NCI-H510A (cell line): Measurements from ENCODE around the gene PSMG2.
A peak's percentile ranks its signal among the peaks of the same experiment; 100 is the strongest.

Experiments
- DNase-seq: peaks from one replicate; lab custom pipeline; 2025; lab: John Stamatoyannopoulos, UW

The PSMG2 gene, protein sequence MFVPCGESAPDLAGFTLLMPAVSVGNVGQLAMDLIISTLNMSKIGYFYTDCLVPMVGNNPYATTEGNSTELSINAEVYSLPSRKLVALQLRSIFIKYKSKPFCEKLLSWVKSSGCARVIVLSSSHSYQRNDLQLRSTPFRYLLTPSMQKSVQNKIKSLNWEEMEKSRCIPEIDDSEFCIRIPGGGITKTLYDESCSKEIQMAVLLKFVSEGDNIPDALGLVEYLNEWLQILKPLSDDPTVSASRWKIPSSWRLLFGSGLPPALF

DNA sequence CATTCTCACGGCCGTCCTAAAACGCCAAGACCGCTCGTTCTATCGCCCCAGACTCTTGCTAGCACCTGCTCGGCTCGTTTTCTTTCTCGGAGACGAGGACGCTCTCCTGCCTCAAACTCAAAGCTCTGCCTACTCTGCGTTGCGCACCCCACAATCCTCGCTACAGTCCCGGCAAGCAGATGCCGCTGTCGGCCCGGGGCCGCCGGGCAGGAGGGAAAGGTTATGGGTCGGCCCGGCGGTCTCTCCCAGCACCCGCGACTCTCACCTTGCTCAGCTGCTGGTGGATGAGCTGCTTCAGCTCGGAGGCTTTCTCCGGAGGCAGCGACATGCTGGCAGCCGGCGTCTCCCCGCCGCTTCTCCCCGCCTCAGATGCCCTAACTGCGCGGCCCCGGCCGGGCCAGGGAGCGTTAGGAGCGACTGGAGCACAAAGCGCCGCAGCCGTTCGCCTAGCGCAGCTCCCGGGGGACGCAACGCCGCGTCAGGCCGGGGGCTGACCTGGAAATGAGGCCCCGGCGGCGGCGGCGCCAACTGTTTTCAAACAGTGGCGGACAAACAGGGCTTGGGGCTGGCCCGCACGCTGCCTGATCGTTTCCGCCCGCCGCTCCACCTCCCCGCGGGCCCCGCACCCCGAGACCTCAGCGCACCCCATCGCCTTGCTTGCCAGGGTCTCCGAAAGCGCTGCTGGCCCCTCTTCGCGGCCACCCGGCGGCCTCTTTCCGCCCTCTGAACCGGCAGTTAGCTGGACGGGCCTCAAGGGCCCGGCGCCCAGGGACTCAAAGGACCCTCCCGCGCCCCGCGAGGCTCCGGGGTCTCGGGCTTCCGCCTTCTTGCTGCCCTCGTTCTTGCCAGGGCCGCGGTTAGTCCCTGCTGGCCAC lies at the start of gene PSMG2, which contains the start of gene CEP76:
TSS of gene PSMG2 (plus strand) at position 822 of the 875 bp plus-strand sequence. CDS start 66 bp downstream, outside the sequence.
TSS of gene CEP76 (minus strand) at position 503 of the 875 bp plus-strand sequence. CDS start at position 328, 175 bp downstream.
- DNase-seq, result peak; percentile 66

DNA sequence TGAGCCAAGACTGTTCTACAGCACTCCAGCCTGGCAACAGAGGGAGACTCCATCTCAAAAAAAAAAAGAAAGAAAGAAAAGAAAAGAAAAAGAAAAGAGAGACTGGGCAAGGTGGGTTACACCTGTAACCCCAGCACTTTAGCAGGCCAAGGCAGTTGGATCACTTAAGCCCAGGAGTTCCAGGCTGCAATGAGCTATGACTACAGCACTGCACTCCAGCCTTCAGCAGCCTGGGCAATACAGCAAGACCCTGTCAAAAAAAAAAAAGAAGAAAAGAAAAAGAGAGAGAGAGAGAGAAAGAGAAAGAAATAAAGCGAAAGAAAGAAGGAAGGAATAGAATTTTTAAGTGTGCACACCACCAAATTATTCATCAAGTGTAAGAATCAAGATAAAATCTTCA lies 47.9 kb upstream of the PSMG2 start:
- DNase-seq, result no peak

DNA sequence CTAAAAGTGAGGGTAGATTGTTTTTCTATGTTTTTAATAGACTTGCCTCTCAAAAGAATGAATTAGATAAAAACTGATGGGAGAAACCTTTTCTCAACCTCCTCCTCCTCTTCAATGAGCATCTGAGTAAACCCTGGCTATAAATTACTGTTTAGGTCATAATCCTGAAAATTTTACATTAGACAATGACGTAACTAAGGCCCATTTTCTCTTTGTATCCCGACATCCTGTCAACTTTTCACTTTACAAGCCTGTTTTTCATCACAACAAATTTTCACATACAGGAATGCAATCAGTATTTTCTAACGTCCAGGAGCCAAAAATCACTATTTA lies 46.3 kb upstream of the PSMG2 start:
- no peak for DNase-seq

DNA sequence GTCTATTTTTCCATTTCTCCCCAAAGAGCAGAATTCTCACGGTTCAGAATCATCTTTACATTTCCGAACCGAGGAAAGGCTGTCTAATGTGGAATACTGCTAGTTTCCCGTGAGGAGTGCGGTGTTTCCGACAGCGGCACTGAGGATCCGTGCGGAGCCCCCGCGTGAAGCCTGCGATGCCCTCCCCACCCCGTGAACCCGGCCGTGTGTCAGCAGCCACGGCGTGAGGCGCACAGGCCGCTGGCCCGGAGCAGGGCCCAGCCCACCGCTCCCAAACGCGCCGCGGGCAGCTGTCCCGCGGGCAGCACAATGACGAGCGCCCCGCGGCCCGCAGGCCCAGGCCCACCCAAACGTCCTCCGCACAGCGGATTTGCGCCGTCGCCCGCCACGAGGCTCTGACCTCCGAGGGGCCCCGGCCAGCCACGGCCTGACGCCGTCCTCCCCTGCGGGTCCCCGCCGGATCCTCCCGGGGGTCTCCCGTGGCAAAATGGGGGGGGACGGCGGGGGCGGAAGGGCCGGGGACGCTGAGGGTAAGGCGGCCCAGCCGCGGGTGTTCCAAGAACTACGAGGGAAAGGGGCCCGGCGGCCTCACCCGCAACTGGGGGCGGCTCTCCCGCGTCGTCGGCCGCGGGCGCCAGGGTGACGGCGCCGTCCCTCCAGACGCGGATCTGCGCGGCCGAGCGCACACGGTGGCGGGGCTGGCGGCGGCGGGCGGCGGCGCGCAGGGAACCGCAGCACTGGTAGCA lies 45.7 kb upstream of the PSMG2 start:
- no peak for DNase-seq

DNA sequence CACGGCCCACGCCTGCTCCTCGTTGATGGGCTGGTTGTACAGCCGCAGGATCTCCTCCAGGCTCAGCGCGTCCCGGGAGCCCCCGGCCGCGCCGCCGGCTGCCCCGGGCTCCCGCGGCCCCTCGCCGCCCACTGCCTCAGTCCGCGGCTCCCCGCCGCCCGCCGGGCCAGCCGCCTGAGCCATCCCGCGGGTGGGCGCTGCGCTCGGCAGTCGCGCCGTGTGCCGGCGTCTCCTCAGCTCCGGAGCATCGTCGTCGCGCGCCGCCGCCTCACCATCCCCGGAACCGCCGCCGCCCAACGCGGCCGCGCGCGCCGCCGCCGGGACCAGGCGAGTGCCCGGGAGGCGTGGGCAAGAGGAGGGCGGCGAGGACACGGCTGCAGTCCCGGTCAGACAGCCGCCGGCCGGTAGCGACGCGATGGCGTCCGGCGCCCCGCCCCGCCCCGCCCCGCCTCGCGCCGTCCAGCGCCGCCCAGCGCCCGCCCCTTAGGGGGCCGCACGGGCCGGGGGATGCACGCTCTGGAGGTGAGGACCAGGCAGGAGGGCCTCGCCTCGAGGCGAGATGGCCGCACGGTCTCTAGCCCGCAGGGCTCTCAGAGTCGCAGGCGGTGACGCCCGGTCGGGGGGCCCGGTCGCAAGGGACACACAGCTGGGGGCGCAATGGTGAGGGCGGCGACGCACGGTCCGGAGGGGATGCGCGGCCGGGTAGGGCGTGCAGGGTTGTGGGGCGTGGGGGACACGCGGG lies 45.0 kb upstream of the PSMG2 start, which contains the start of gene SPIRE1:
TSS of gene SPIRE1 (minus strand) at position 424 of the 742 bp plus-strand sequence. CDS start at position 183, 241 bp downstream.
- peak; percentile 39 for DNase-seq

DNA sequence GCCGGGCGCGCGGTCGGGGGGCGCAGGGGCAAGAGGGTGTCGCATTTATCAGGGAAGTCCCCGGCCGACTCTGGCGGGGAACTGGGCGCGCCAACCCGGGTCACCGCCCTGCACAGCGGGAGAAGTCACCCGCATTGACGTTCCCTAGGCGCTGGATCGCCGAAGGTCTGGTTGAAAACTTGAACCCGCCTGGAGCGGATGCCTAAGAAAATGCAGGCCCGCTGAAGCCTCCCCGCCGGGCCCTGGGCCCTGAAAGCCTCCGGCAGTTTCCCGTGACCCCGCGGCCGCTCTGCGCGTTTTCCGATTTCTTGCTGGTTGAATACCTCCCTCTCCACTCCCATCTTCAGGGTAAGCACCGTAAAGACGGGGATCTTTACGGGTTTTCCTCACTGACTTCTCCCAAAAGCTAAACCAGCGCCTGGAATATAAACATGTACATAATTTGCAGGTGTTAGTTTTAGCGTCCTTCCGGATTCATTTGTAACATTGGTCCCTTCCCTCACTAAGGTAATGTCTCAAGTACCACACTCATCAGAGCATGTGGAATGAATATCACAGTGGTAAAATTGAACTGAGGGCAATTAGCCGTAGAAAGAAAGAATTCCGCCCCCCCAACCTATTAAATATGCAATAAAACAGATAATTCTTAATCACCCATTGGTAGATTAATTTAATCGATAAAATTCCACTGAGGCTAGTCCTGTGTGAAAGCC lies 44.3 kb upstream of the PSMG2 start:
- peak; percentile 22 for DNase-seq

DNA sequence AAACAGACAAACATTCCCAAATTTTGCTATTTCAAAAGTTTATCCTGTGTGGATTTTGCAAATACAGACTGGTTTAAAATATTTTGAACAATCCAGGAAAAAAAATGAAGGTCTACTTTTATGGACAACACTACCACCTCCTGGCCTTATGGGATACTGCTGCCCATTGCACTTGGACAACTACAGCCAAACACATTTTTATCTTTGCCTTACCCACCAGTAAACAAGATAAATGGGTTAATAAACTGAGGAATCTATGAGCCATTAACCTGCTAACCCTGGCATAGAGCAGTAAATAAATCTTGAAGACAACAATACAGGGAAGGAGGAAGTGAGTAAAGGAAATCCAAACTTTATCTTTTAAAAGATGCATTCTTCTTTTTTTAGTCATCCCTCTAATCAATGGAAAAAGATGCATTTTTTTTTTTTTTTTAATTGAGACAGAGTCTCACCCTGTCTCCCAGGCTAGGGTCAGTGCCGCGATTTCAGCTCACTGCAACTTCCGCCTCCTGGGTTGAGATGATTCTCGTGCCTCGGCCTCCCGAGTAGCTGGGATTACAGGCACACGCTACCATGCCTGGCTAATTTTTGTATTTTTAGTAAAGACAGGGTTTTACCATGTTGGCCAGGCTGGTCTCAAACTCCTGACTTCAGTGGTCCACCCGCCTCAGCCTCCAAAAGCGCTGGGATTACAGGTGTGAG lies 42.8 kb upstream of the PSMG2 start:
- DNase-seq, result no peak

DNA sequence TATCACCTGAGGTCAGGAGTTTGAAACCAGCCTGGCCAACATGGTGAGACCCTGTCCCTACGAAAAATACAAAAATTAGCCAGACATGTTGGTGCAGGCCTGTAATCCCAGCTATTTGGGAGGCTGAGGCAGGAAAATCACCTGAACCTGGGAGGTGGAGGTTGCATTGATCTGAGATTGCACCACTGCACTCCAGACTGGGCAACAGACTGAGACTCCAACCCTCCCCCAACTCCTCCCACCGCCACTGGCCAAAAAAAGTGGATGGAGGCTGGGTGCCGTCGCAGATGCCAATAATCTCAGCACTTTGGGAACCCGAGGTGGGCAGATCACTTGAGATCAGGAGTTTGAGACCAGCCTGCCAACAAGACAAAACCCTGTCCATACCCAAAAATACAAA lies 34.8 kb upstream of the PSMG2 start:
- DNase-seq, result no peak

DNA sequence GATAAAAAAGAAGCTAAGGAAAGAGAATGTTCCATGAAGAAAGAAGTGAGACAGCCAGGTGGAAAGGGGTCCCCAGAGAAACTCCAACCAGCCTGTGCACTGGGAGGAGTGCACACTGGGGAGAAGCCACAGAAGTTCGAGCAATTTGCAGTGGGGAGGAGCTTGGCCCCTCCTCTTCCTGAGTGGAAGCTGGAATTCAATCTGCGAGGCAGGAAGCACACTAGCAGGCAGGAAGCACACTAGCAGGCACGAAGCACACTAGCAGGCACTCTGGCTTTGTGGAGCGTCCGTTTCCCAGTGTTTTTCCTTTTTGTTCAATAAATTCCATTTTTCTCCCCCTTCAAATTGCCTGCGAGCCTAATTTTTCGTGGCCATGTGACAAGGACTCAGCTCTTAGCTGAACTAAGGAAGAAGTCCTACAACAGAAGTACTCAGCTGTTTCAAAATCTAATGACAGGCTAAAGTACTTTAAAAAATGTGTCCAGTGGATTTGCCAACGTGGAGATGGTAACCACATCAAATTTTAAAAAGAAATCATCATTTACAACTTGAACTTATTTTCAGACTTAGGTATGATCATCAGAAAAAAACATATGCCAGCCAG lies 23.6 kb upstream of the PSMG2 start:
- no peak for DNase-seq

DNA sequence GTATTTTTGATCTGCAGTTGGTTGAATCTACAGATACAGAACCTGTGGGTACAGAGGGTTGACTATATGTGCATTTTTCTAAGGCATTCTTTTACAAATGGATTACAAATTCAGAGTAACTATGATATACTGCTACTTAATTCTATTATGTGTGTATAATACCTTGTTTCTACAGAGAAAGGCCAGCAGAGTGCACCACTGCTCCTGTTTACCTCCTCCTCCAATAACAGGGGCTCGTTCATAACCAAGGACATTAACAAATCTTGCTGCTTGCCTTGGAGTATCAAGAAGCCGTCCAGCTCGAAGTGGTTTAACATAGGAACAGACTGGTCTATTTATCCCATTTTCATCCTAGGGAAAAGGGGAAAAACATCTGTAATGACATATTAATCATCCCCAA lies 16.7 kb upstream of the PSMG2 start:
- no peak for DNase-seq

DNA sequence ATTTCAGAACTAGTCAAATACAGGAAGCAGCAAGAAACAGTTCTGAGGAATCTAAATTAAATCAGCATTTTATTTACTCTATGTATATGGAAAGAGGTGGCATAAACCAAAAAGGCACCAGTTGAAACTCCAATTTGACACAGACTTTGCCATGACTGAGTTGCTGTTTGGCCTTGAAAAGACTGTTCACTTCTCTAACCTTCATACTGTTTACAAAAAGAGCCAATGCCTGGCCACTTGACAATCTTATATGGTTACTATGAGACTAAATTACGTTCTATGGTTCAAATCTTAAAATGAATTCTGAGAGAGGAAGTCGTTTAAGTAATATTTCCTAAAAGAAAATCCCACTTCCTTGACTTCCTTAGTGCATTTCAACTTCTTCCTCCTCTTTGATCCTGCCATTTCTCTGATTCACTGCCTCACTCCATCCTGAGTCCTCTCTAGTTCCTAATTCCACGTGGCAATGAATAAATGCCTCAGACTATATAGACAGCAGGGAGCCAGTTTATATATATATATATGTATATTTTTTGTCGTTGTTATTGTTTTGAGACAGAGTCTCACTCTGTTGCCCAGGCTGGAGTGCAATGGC lies 13.5 kb upstream of the PSMG2 start:
- no peak for DNase-seq

DNA sequence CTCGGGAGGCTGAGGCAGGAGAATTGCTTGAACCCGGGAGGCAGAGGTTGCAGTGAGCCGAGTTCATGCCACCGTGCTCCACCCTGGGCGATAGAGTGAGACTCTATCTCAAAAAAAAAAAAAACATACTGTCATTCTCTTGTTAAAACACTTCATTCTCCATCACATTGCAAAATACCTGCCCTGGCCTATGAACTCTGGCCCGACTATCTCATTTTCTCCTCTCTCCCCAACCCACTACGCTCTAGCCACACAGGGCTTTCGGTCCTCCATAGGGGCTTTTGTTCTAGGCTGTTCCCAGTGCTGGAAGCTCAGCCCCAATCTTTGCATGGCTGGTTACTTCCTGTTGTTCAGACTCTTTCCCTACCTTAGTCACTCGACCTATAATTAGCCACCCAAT lies 10.6 kb upstream of the PSMG2 start:
- DNase-seq, result no peak

DNA sequence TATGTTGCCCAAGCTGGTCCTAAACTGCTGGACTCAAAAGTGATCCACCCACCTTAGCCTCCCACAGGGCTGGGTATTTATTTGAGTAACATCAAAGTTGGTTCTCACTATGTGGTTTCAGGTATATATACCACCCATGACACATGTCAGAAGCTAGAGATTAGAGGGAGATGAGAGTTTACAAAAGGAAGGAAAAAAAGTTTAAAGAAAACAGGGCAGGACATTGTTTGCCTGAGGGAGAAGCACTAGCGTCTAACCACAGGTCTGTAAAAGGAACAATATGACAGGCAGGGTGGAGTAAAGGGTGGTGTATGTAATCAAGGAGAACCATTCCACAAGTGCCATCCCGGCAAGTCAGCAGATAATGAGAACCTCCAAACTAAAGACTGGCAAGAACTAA lies 8.8 kb upstream of the PSMG2 start:
- DNase-seq, result no peak

DNA sequence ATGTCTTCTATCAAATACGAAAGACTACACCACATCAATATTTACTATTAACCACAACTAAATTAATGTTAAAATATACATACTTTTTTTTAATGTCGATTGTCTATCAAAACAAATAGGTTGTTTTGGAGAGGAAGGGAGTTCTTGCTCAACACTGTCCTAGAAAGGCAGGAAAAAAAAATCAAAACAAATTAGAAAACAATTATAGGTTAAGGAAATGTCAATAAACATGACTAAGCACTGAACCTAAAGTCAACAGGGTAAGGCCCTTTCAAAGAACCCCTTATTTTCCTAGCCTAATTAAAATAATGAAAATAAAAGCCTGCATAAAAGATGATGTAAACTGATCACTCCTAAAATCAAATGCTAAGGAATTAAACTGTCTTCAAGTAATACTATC lies 3.1 kb upstream of the PSMG2 start:
- DNase-seq, result no peak

DNA sequence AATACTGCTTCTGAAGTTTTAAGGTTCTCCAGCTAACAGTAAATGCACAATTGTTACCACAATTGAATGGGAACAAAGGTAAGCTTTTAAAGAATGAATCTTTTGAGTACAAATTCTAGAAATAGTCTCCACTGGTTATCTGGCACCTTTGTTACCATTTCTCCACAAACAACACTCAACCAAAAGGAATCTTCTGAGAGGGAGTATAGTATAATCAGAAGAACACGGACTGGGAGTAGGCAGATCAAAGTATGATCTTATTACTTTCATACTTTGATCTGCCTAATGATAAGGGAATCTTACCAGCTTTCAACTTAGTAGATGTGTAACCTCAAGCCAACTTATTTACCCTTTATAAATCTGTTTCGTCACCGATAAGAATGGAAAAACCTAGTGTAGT lies 1.7 kb upstream of the PSMG2 start:
- no peak for DNase-seq

DNA sequence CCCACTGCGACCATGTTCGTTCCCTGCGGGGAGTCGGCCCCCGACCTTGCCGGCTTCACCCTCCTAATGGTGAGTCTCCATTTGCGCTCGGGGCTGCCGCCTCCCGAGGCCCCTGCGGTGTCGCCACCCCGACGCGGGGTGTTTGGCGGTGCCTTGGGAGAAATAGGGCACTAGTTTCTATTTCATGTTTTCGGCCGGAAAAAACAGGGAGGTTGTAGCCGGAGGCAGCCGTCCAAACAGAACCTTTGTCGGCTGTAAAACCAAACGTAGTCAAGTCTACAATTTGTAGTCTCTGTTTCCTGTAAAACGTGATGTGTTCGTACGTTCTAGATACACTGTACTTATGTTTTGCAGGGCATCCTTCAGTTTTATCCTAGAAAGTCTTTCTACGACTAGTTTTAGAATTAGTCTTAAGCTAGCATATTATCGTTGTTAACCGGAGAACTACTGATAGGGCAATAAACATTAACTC lies 290 bp downstream of the PSMG2 start:
- no peak for DNase-seq

DNA sequence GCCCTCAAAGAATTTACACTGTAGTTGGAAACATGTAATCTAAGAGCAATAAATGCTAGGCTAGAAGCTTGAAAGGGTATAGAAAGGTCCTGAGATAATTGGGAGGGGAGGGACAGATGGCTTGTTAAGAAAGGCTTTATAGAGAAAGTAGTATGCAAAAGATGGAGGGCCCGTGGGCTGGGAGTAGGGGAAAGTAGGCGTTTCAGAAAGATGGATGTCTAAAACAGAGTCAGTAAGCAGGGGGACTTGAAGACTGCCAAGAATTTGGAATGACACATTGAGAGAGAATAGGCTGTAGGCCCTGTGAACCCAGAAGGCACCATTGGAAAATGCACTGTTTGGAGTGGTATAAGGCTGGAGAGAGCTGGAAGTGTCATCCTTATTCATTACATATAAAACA lies 822 bp downstream of the PSMG2 start:
- DNase-seq, result no peak

DNA sequence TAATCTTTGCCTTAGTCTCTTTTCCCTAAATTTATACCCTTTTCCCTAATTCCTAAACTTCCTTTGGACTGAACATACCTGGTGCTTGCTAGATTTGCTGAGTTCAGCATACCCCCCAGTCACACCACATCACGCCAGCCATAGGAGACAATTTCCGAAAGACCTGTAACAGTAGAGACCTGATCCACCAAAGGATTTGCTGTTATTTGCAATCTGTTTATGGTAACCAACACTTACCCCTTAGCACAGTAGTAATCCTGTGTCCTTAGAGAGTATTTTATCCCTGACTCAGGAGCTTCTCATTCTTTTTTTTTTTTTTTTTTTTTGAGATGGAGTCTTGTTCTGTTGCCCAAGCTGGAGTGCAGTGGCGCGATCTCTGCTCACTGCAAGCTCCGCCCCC lies 8.6 kb downstream of the PSMG2 start:
- DNase-seq, result no peak

DNA sequence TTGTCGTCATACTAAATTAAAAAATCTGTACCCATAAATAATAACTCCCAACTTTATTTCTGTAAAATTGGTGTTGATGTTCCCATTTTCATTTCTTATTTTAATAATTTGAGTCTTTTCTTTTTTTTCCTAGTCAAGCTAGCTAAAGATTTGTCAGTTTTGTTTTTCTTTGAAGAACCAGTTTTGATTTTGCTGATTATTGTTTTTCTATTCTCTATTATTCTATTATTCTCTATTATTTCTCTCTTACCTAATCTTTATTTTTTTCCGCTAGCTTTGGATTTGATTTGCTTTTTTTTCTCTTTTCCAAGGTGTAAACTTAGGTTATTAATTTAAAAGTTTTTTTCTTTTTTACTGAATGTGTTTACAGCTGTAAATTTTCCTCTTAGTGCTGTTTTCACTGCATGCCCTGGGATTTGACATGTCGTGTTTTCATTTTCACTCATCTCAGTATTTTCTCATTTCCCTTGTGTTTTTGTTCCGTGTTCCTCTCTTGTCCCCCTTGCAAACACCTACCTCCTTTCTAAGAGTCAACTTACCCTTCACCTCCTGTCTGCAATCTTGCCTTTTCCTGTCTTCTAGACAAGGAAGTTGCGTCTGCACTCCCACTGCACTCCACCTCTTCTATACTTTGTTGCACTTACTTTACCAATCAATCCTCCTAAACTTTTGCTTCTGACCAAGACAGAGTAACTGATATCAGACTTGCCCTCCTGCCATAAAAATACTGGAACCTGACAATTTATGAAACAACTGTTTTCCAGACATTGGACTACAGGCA lies 18.8 kb downstream of the PSMG2 start:
- DNase-seq, result no peak
